PC-3 (cell line): ENCODE measurements around the gene SYDE1. TPM values are rescaled to one million over a fixed set of nuclear protein-coding genes. Genes with fewer than 3 reads are reported as not detected.
A peak's percentile ranks its signal among the peaks of the same experiment; 100 is the strongest.

Source experiments
- ATAC-seq: fragments of 200-7000 bp; cut with Tn5 transposase; 2 replicates; pipeline ENCODE4 v1.9.1; 2020; ENCODE audit warnings: mild to moderate bottlenecking, moderate library complexity
- BruUV-seq: library from RNA; stranded (reverse); fragments of 400-500 nt; replicated peaks from 2 replicates; lab custom pipeline; 2021; lab: Mats Ljungman, UMichigan
- CTCF ChIA-PET: fragments of 300-600 bp; sonication (Branson Sonifier 250); formaldehyde crosslinking; loops from one replicate; lab custom pipeline; 2022; ENCODE audit warnings: antibody characterized with exemption; lab: Charles Lee
- POLR2A ChIA-PET: fragments of 300-600 bp; sonication (Branson Sonifier 250); formaldehyde crosslinking; loops from one replicate; lab custom pipeline; 2022; ENCODE audit warnings: antibody characterized with exemption; ENCODE audit not compliant: unreplicated experiment; lab: Charles Lee
- DNase-seq: peaks from one replicate; pipeline ENCODE4 v3.0.0-alpha.2; 2015
- H2AFZ ChIP-seq: fragments of 300-600 bp; sonication (generic); 2 replicates; pipeline ENCODE4 v1.6.0; 2016; ENCODE audit warnings: antibody characterized with exemption, low read length
- H3F3A ChIP-seq: fragments of 300-600 bp; sonication (generic); one replicate; pipeline ENCODE4 v1.6.0; 2017; ENCODE audit warnings: antibody characterized with exemption, low read length, control low read depth, mild to moderate bottlenecking; ENCODE audit not compliant: unreplicated experiment
- H3K27ac ChIP-seq: fragments of 300-600 bp; sonication (generic); 2 replicates; pipeline ENCODE4 v1.5.1; 2016; ENCODE audit warnings: mild to moderate bottlenecking, low read length
- H3K27me3 ChIP-seq: fragments of 300-600 bp; sonication (generic); 2 replicates; pipeline ENCODE4 v1.6.1; 2016; ENCODE audit warnings: low read length, mixed read lengths
- H3K36me3 ChIP-seq: fragments of 300-600 bp; sonication (generic); 2 replicates; pipeline ENCODE4 v1.6.1; 2016; ENCODE audit warnings: low read depth, mixed run types, low read length, mixed read lengths
- H3K4me1 ChIP-seq: fragments of 300-600 bp; sonication (generic); 2 replicates; pipeline ENCODE4 v1.5.1; 2016; ENCODE audit warnings: low read length; ENCODE audit not compliant: insufficient read depth
- H3K4me2 ChIP-seq: fragments of 300-600 bp; sonication (generic); 2 replicates; pipeline ENCODE4 v1.6.0; 2016; ENCODE audit warnings: low read length
- H3K4me3 ChIP-seq: fragments of 300-600 bp; sonication (generic); 2 replicates; pipeline ENCODE4 v1.5.1; 2016; ENCODE audit warnings: mild to moderate bottlenecking, low read length, mixed read lengths
- H3K79me2 ChIP-seq: fragments of 300-600 bp; sonication (generic); 2 replicates; pipeline ENCODE4 v1.6.1; 2017; ENCODE audit warnings: low read length, mixed read lengths
- H3K9ac ChIP-seq: fragments of 300-600 bp; sonication (generic); 2 replicates; pipeline ENCODE4 v1.6.0; 2016; ENCODE audit warnings: mild to moderate bottlenecking, low read length
- H3K9me2 ChIP-seq: fragments of 300-600 bp; sonication (generic); replicated peaks from 2 replicates; pipeline ENCODE4 v1.6.1; 2016; ENCODE audit warnings: mixed run types, low read length, mixed read lengths
- H3K9me3 ChIP-seq: fragments of 300-600 bp; sonication (generic); 2 replicates; pipeline ENCODE4 v1.6.1; 2016; ENCODE audit warnings: low read length, mixed read lengths
- H4K20me1 ChIP-seq: fragments of 300-600 bp; sonication (generic); 2 replicates; pipeline ENCODE4 v1.6.1; 2016; ENCODE audit warnings: low read length, mixed read lengths
- EZH2 ChIP-seq: fragments of 300-600 bp; sonication (generic); IDR thresholded peaks from one replicate; pipeline ENCODE4 v1.6.1; 2017; ENCODE audit warnings: antibody characterized with exemption, mild to moderate bottlenecking, low read length; ENCODE audit not compliant: unreplicated experiment
- EZH2phosphoT487 ChIP-seq: fragments of 300-600 bp; sonication (generic); IDR thresholded peaks from 2 replicates; pipeline ENCODE4 v1.6.1; 2018; ENCODE audit warnings: mild to moderate bottlenecking, antibody characterized with exemption, low read length, borderline replicate concordance
- intact Hi-C: fragments of 100-400 bp; cut with micrococcal nuclease; formaldehyde crosslinking; loops from 2 replicates; pipeline ENCODE4 v1.9.0; 2023
- total RNA-seq: library from RNA; depleted of rRNA; stranded (reverse); fragments of >200 nt; gene quantifications from 2 replicates; pipeline ENCODE4 v1.2.3, GENCODE V29; 2014
- TF ChIP-seq, protein P1 (sequence below): fragments of 300-600 bp; sonication (generic); conservative IDR thresholded peaks from 2 replicates; pipeline ENCODE4 v1.5.1; 2017; ENCODE audit warnings: antibody characterized with exemption, low read depth, mild to moderate bottlenecking, low read length

The SYDE1 gene
- total RNA-seq, 1 experiment from 2014 or later, result 13.8 TPM

DNA sequence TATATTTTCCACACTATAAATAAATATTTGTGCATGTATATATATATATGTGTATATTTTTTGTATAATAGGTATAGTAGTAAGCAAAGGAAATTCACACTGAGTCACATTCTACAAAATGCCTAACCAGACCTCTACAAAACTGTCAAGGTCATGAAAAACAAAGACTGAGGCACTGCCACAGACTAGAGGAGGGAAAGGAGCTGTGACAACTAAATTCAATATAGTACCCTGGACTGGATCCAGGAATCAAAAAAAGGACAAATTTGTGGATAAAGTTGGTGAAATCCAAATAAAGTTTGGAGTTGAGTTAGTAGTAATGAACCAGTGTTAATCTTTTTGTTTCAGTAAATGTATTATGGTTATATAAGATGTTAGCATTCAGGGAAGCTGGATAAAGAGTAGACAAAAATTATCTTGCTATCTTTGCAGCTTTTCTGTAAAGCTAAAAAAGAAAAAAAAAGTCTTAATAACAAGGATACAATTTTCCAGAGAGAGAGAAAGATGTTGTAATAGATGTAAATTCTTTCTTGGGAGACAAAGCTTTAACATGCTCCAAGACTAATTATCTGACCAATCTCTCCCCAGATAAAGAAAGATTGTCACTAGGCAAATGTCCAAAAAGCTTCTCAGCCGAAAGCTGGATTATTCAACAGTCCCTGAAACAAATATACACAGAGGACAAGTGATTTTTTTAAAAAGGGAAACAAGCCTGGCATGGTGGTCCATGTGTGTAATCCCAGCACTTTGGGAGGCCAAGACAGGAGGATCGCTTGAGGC, 19.1 kb downstream of the SYDE1 start:
- Histone ChIP-seq H3K9me3 (no peaks in the 10 kb centered on the region), H3K27me3 (no peaks in the 10 kb centered on the region), H3K9me2 (no peaks in the 10 kb centered on the region), H3F3A (no peaks in the 10 kb centered on the region), H3K79me2 (peaks cover 27% of the 10 kb centered on the region), H3K36me3 (peaks cover 4% of the 10 kb centered on the region; the same call in 1 of the 2 replicates), H2AFZ (peak overlapping the region; percentile 13; the same call in 1 of the 2 replicates), H3K4me3 (peak overlapping the region; percentile 90; the same call in 1 of the 2 replicates), H3K9ac (peak overlapping the region; percentile 88; the same call in 1 of the 2 replicates), H4K20me1 (no peaks in the 10 kb centered on the region), H3K4me2 (peak overlapping the region; percentile 96), H3K27ac (no peak overlapping the region), H3K4me1 (peaks cover 35% of the 10 kb centered on the region)
- ChIA-PET CTCF (interaction anchor here (1.7 kb wide), 1 partner anchor 25 kb away, joined by 6 read pairs; no protein-coding TSS in a partner anchor), POLR2A (interaction anchor here (0.6 kb wide), 1 partner anchor 253 kb away, joined by 7 read pairs; no protein-coding TSS in a partner anchor)
- TF ChIP-seq, protein P1, sequence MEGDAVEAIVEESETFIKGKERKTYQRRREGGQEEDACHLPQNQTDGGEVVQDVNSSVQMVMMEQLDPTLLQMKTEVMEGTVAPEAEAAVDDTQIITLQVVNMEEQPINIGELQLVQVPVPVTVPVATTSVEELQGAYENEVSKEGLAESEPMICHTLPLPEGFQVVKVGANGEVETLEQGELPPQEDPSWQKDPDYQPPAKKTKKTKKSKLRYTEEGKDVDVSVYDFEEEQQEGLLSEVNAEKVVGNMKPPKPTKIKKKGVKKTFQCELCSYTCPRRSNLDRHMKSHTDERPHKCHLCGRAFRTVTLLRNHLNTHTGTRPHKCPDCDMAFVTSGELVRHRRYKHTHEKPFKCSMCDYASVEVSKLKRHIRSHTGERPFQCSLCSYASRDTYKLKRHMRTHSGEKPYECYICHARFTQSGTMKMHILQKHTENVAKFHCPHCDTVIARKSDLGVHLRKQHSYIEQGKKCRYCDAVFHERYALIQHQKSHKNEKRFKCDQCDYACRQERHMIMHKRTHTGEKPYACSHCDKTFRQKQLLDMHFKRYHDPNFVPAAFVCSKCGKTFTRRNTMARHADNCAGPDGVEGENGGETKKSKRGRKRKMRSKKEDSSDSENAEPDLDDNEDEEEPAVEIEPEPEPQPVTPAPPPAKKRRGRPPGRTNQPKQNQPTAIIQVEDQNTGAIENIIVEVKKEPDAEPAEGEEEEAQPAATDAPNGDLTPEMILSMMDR, result no peak
- no peak for TF ChIP-seq EZH2phosphoT487
- TF ChIP-seq EZH2, result no peak
- DNase-seq (no peak), ATAC-seq (no peak)
- intact Hi-C loops, result no loop called here
- BruUV-seq, result no TSS peak

DNA sequence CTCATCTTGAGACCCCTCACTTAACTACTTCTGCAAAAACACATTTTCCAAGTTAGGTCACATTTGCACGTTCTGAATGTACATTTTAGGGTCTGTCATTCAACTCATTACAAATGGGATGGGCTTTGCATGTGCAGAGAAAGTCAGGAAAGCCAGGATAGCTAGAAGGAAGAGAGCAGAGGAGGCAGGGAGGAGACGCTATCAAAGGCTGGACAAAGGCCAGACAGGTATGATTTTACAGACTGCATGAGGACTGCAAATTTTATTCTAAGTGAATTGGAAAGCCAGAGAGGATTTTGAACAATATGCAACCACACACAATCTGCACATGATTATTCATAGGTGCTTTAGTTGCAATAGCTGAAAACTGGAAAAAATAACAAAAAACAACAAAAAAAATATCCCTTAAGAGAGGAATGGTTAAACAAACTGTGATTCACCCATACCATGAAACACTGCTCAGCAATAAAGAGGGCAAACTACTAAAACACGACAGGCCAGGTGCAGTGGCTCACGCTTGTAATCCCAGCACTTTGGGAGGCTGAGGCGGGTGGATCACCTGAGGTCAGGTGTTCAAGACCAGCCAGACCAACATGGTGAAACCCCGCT, 21.1 kb downstream of the SYDE1 start:
- H4K20me1 ChIP-seq, result no peaks in the 10 kb centered on the region
- no peak overlapping the region for H3K4me2 ChIP-seq
- peak overlapping the region; percentile 14 for H3K27ac ChIP-seq
- ChIA-PET POLR2A (no interaction called here), CTCF (no interaction called here)
- H3K9me2 ChIP-seq, result no peaks in the 10 kb centered on the region
- BruUV-seq, result no TSS peak
- intact Hi-C loops, result no loop called here
- H3K9ac ChIP-seq, result no peak overlapping the region
- no peaks in the 10 kb centered on the region for H3K9me3 ChIP-seq
- H3K4me3 ChIP-seq, result no peak overlapping the region
- H3K79me2 ChIP-seq, result peaks cover 23% of the 10 kb centered on the region
- ATAC-seq (0 out of 2 replicates have a peak, but pooled peaks have one; percentile 10), DNase-seq (peak; percentile 75)
- H3K36me3 ChIP-seq, result no peaks in the 10 kb centered on the region
- no peaks in the 10 kb centered on the region for H3F3A ChIP-seq
- TF ChIP-seq EZH2phosphoT487, result no peak
- TF ChIP-seq, protein P1, result no peak
- TF ChIP-seq EZH2, result no peak
- no peak overlapping the region for H2AFZ ChIP-seq
- H3K27me3 ChIP-seq, result no peaks in the 10 kb centered on the region
- peaks cover 35% of the 10 kb centered on the region for H3K4me1 ChIP-seq
